ENCODE results near the gene FAM13A. TPM values are rescaled to one million over a fixed set of nuclear protein-coding genes. Genes with fewer than 3 reads are reported as not detected.
"Not testable (repeated sequence)": the region's sequence is repeated elsewhere in the genome, so short reads cannot be mapped to it uniquely, and the experiment has no call there.

Gene FAM13A
- total RNA-seq, 2 donors from 2014 or later = 27.2 to 107 TPM

GRCh38 chr4:88859191-88859812 is 197.7 kb downstream of the FAM13A start:
- Histone ChIP-seq H3K4me3 (no peak overlapping the region), H3K36me3 (no peaks in the 10 kb centered on the region), H3K27me3 (replicated peaks; ENCODE audit: insufficient read depth) (no peaks in the 10 kb centered on the region), H3K9me3 (no peaks in the 10 kb centered on the region), H3K27ac (no peak overlapping the region), H3K4me1 (replicated peaks) (no peaks in the 10 kb centered on the region)
- 84% methylated on average over 3 of the region's 3 CpGs for WGBS
- no peak for DNase-seq (ENCODE audit: low spot score)
- intact Hi-C loops (cut with DNase I) = no loop called here
- TF ChIP-seq CTCF (IDR thresholded peaks at IDR 0.05) (no peak), POLR2AphosphoS5 (IDR thresholded peaks at IDR 0.05) (no peak), POLR2A (IDR thresholded peaks at IDR 0.05) (no peak)

GRCh38 chr4:88858752-88859151 is 198.2 kb downstream of the FAM13A start:
- DNase-seq (ENCODE audit: low spot score) = no peak
- no peaks in the 10 kb centered on the region for H3K36me3 ChIP-seq
- H3K4me1 ChIP-seq (replicated peaks) = no peaks in the 10 kb centered on the region
- H3K27me3 ChIP-seq (replicated peaks; ENCODE audit: insufficient read depth) = no peaks in the 10 kb centered on the region
- H3K4me3 ChIP-seq = no peak overlapping the region
- WGBS = 51% methylated on average over 2 of the region's 2 CpGs
- no peak for TF ChIP-seq POLR2A (IDR thresholded peaks at IDR 0.05)
- TF ChIP-seq CTCF (IDR thresholded peaks at IDR 0.05) = no peak
- TF ChIP-seq POLR2AphosphoS5 (IDR thresholded peaks at IDR 0.05) = no peak
- no peak overlapping the region for H3K27ac ChIP-seq
- intact Hi-C loops (cut with DNase I) = no loop called here
- H3K9me3 ChIP-seq = no peaks in the 10 kb centered on the region

GRCh38 chr4:88857588-88857987 is 199.4 kb downstream of the FAM13A start:
- Histone ChIP-seq H3K9me3 (no peaks in the 10 kb centered on the region), H3K4me3 (no peak overlapping the region), H3K4me1 (replicated peaks) (no peaks in the 10 kb centered on the region), H3K27me3 (replicated peaks; ENCODE audit: insufficient read depth) (no peaks in the 10 kb centered on the region), H3K36me3 (no peaks in the 10 kb centered on the region), H3K27ac (no peak overlapping the region)
- no peak for TF ChIP-seq POLR2A (IDR thresholded peaks at IDR 0.05)
- no peak for TF ChIP-seq POLR2AphosphoS5 (IDR thresholded peaks at IDR 0.05)
- no peak for TF ChIP-seq CTCF (IDR thresholded peaks at IDR 0.05)
- intact Hi-C loops (cut with DNase I) = no loop called here
- DNase-seq (ENCODE audit: low spot score) = no peak

GRCh38 chr4:88854481-88854880 is 202.5 kb downstream of the FAM13A start:
- TF ChIP-seq POLR2AphosphoS5 (IDR thresholded peaks at IDR 0.05) (no peak), CTCF (IDR thresholded peaks at IDR 0.05) (no peak), POLR2A (IDR thresholded peaks at IDR 0.05) (no peak)
- WGBS = 64% methylated on average over 3 of the region's 3 CpGs
- Histone ChIP-seq H3K27ac (no peak overlapping the region), H3K4me3 (no peak overlapping the region), H3K36me3 (no peaks in the 10 kb centered on the region), H3K27me3 (replicated peaks; ENCODE audit: insufficient read depth) (no peaks in the 10 kb centered on the region), H3K9me3 (no peaks in the 10 kb centered on the region), H3K4me1 (replicated peaks) (no peaks in the 10 kb centered on the region)
- no peak for DNase-seq (ENCODE audit: low spot score)
- intact Hi-C loops (cut with DNase I) = no loop called here

- H3K27me3 ChIP-seq (replicated peaks; ENCODE audit: insufficient read depth); H3K4me1 ChIP-seq (replicated peaks); H3K27ac ChIP-seq; H3K4me3 ChIP-seq; H3K9me3 ChIP-seq; DNase-seq (ENCODE audit: low spot score); intact Hi-C loops (cut with DNase I); H3K36me3 ChIP-seq: not testable (repeated sequence)
- 91% methylated on average over 3 of the region's 3 CpGs for WGBS
Measured at GRCh38 chr4:88853583-88853982, 203.4 kb downstream of the FAM13A start.

All from prostate gland (tissue), 2 donors.